Cardiac septum (tissue), 1 donor: ENCODE results near the gene TENT4A. TPM values are rescaled to one million over a fixed set of nuclear protein-coding genes. Genes with fewer than 3 reads are reported as not detected.

Experiments used
- DNase-seq: peaks from one replicate; pipeline ENCODE4 v3.0.0-alpha.2; 2020; ENCODE audit warnings: low spot score
- intact Hi-C: fragments of 100-400 bp; cut with DNase I; formaldehyde crosslinking; loops from one replicate; pipeline ENCODE4 v1.14.0; 2022
- total RNA-seq: library from RNA; stranded (reverse); fragmentation: NEBNext Ultra II Directional; extraction: Animal tissue kit (Norgen Biotek cat#: 25700); gene quantifications from one replicate; pipeline ENCODE4 v1.2.1, GENCODE V29; 2021
- donor health status: DM: no; HTN: no; CAD: no.

Gene TENT4A
- total RNA-seq, 1 donor from 2014 or later = 18.4 TPM

- intact Hi-C loops = no loop called here
- no peak for DNase-seq
These were observed 70.6 kb downstream of the TENT4A start for GRCh38 chr5:6783787-6784186.

- intact Hi-C loops = no loop called here
- no peak for DNase-seq
These were observed 71.2 kb downstream of the TENT4A start for GRCh38 chr5:6784481-6784880.

GRCh38 chr5:6785161-6785860 lies 72.1 kb downstream of the TENT4A start:
- intact Hi-C loops = no loop called here
- DNase-seq = no peak

GRCh38 chr5:6785861-6786180 lies 72.6 kb downstream of the TENT4A start:
- intact Hi-C loops = no loop called here
- no peak for DNase-seq

- DNase-seq = no peak
- intact Hi-C loops = no loop called here
These were observed 73.7 kb downstream of the TENT4A start for GRCh38 chr5:6786786-6787495.

GRCh38 chr5:6787941-6788340 lies 74.7 kb downstream of the TENT4A start:
- intact Hi-C loops = no loop called here
- no peak for DNase-seq

GRCh38 chr5:6788439-6788838 lies 75.2 kb downstream of the TENT4A start:
- DNase-seq = no peak
- intact Hi-C loops = no loop called here

- intact Hi-C loops = no loop called here
These were observed 75.9 kb downstream of the TENT4A start for GRCh38 chr5:6788956-6789649.

GRCh38 chr5:6790346-6790865 lies 77.2 kb downstream of the TENT4A start:
- intact Hi-C loops = no loop called here
- no peak for DNase-seq

More at GRCh38 chr5:6788956-6789649, 75.9 kb downstream of the TENT4A start:
- DNase-seq = no peak

- intact Hi-C loops = no loop called here
These were observed 77.8 kb downstream of the TENT4A start for GRCh38 chr5:6791031-6791430.

GRCh38 chr5:6792376-6792775 lies 79.1 kb downstream of the TENT4A start:
- intact Hi-C loops = no loop called here
- DNase-seq = no peak

More at GRCh38 chr5:6791031-6791430, 77.8 kb downstream of the TENT4A start:
- no peak for DNase-seq

- no peak for DNase-seq
- intact Hi-C loops = no loop called here
These were observed 79.8 kb downstream of the TENT4A start for GRCh38 chr5:6792911-6793471.

GRCh38 chr5:6801236-6801635 lies 88.0 kb downstream of the TENT4A start:
- no peak for DNase-seq
- intact Hi-C loops = no loop called here

- DNase-seq = no peak
- intact Hi-C loops = no loop called here
These were observed 90.8 kb downstream of the TENT4A start for GRCh38 chr5:6803981-6804550.

GRCh38 chr5:6804766-6805501 lies 91.7 kb downstream of the TENT4A start:
- intact Hi-C loops = no loop called here
- no peak for DNase-seq

GRCh38 chr5:6805841-6806240 lies 92.6 kb downstream of the TENT4A start:
- intact Hi-C loops = no loop called here
- no peak for DNase-seq
